ENCODE measurements around the gene TMEM151A.

The TMEM151A gene

GRCh38 chr11:66284526-66285078 lies 7.1 kb upstream of the TMEM151A start:
- no peak for DNase-seq

- no peak for DNase-seq
Observed at GRCh38 chr11:66285250-66285947, 6.3 kb upstream of the TMEM151A start.

GRCh38 chr11:66286699-66287098 lies 5.0 kb upstream of the TMEM151A start:
- DNase-seq, result no peak

- no peak for DNase-seq
Observed at GRCh38 chr11:66287211-66287888, 4.3 kb upstream of the TMEM151A start.

GRCh38 chr11:66287889-66288670 lies 3.6 kb upstream of the TMEM151A start:
- DNase-seq, result no peak

GRCh38 chr11:66288671-66289547 lies 2.8 kb upstream of the TMEM151A start, which contains the start of gene YIF1A:
Gene YIF1A (minus strand): TSS chr11:66289143. CDS start chr11:66288985, 158 bp downstream.
- peak; percentile 99 for DNase-seq

GRCh38 chr11:66289548-66290329 lies 2.0 kb upstream of the TMEM151A start:
- no peak for DNase-seq

GRCh38 chr11:66290330-66290621 lies 1.4 kb upstream of the TMEM151A start:
- no peak for DNase-seq

- DNase-seq, result no peak
Observed at GRCh38 chr11:66291303-66291705, 390 bp upstream of the TMEM151A start.

- DNase-seq, result no peak
Observed at GRCh38 chr11:66292543-66293332, 1.0 kb downstream of the TMEM151A start.

- no peak for DNase-seq
Observed at GRCh38 chr11:66293352-66293751, 1.7 kb downstream of the TMEM151A start.

GRCh38 chr11:66293777-66294625 lies 2.3 kb downstream of the TMEM151A start:
- no peak for DNase-seq

- DNase-seq, result no peak
Observed at GRCh38 chr11:66294626-66295620, 3.2 kb downstream of the TMEM151A start.

- DNase-seq, result no peak
Observed at GRCh38 chr11:66297610-66298009, 5.9 kb downstream of the TMEM151A start.

GRCh38 chr11:66299186-66299585 lies 7.5 kb downstream of the TMEM151A start:
- DNase-seq, result no peak

- DNase-seq, result no peak
Observed at GRCh38 chr11:66302656-66303055, 11.0 kb downstream of the TMEM151A start.

- DNase-seq, result no peak
Observed at GRCh38 chr11:66309475-66309874, 17.8 kb downstream of the TMEM151A start.

GRCh38 chr11:66310324-66310723 lies 18.6 kb downstream of the TMEM151A start:
- DNase-seq, result no peak

All from NCI-H774 (cell line).